WTC11 (cell line): ENCODE measurements around the gene FGF14. TPM values are rescaled to one million over a fixed set of nuclear protein-coding genes. Genes with fewer than 3 reads are reported as not detected.

ENCODE experiments used
- ATAC-seq: fragments of 200-7000 bp; cut with Tn5 transposase; 2 replicates; pipeline ENCODE4 v1.10.0; 2021; ENCODE audit warnings: mild to moderate bottlenecking, moderate library complexity
- CTCF ChIA-PET: fragments of 300-600 bp; sonication (Branson Sonifier 250); formaldehyde crosslinking; loops from one replicate; lab custom pipeline; 2021; ENCODE audit warnings: antibody characterized with exemption; lab: Charles Lee
- POLR2A ChIA-PET: fragments of 350-600 bp; sonication (Branson Sonifier 250); formaldehyde crosslinking; loops from one replicate; lab custom pipeline; 2021; ENCODE audit warnings: antibody characterized with exemption; lab: Charles Lee
- DNase-seq: peaks from one replicate; pipeline ENCODE4 v3.0.0; 2021; ENCODE audit warnings: low spot score
- H3K27ac Mint-ChIP-seq: 2 replicates; pipeline ENCODE4 v1.8.0; 2021; ENCODE audit warnings: mixed read lengths
- H3K27me3 Mint-ChIP-seq: 2 replicates; pipeline ENCODE4 v1.8.0; 2021; ENCODE audit warnings: low read depth, mild to moderate bottlenecking, moderate library complexity, mixed read lengths
- H3K36me3 Mint-ChIP-seq: 2 replicates; pipeline ENCODE4 v1.8.0; 2021; ENCODE audit warnings: mixed read lengths
- H3K4me1 Mint-ChIP-seq: 2 replicates; pipeline ENCODE4 v1.8.0; 2022; ENCODE audit warnings: mixed read lengths
- H3K4me3 Mint-ChIP-seq: 2 replicates; pipeline ENCODE4 v1.8.0; 2021; ENCODE audit warnings: mild to moderate bottlenecking, moderate library complexity, mixed read lengths
- H3K9me3 Mint-ChIP-seq: 2 replicates; pipeline ENCODE4 v1.8.0; 2021; ENCODE audit warnings: mixed read lengths
- AR ChIP-seq: fragments of 250-450 bp; sonication (Bioruptor Pico); IDR thresholded peaks from 2 replicates; pipeline ENCODE4 v1.9.0; 2021; ENCODE audit warnings: mild to moderate bottlenecking
- ATF1 ChIP-seq: sonication (generic); formaldehyde crosslinking; IDR thresholded peaks from 2 replicates; pipeline ENCODE4 v1.8.1; 2023; ENCODE audit warnings: mild to moderate bottlenecking, moderate library complexity, missing genetic modification reagents
- CTCF ChIP-seq: fragments of 200-600 bp; IDR thresholded peaks from 2 replicates; pipeline ENCODE4 v1.8.0; 2022; ENCODE audit warnings: antibody characterized with exemption
- GRHL2 ChIP-seq: fragments of 250-450 bp; sonication (Bioruptor Pico); IDR thresholded peaks from 2 replicates; pipeline ENCODE4 v1.8.0; 2022; ENCODE audit warnings: mild to moderate bottlenecking, moderate library complexity; ENCODE audit not compliant: insufficient replicate concordance, severe bottlenecking
- NFE2L1 ChIP-seq: sonication (generic); formaldehyde crosslinking; IDR thresholded peaks from 2 replicates; pipeline ENCODE4 v1.8.1; 2023; ENCODE audit warnings: missing genetic modification reagents
- NFYB ChIP-seq: sonication (generic); formaldehyde crosslinking; conservative IDR thresholded peaks from 2 replicates; pipeline ENCODE4 v1.8.0; 2022; ENCODE audit warnings: low read depth, missing genetic modification reagents
- OVOL2 ChIP-seq: fragments of 250-450 bp; sonication (Bioruptor Pico); IDR thresholded peaks from 2 replicates; pipeline ENCODE4 v1.9.0; 2021; ENCODE audit warnings: mild to moderate bottlenecking, borderline replicate concordance
- SP1 ChIP-seq: sonication (generic); formaldehyde crosslinking; conservative IDR thresholded peaks from 2 replicates; pipeline ENCODE4 v1.8.1; 2022; ENCODE audit warnings: missing genetic modification reagents
- TP53 ChIP-seq: sonication (generic); formaldehyde crosslinking; IDR thresholded peaks from 2 replicates; pipeline ENCODE4 v1.8.1; 2023; ENCODE audit warnings: mild to moderate bottlenecking, missing genetic modification reagents
- USF2 ChIP-seq: sonication (generic); formaldehyde crosslinking; IDR thresholded peaks from 2 replicates; pipeline ENCODE4 v1.8.1; 2023; ENCODE audit warnings: mild to moderate bottlenecking, missing genetic modification reagents, moderate library complexity
- ZNF121 ChIP-seq: sonication (generic); formaldehyde crosslinking; IDR thresholded peaks from 2 replicates; pipeline ENCODE4 v1.8.0; 2023; ENCODE audit warnings: missing genetic modification reagents
- ZNF138 ChIP-seq: sonication (generic); formaldehyde crosslinking; conservative IDR thresholded peaks from 2 replicates; pipeline ENCODE4 v1.8.1; 2022; ENCODE audit warnings: mild to moderate bottlenecking, moderate library complexity, missing genetic modification reagents
- ZNF423 ChIP-seq: fragments of 250-450 bp; sonication (Bioruptor Pico); IDR thresholded peaks from 2 replicates; pipeline ENCODE4 v2.1.2; 2022; ENCODE audit warnings: mild to moderate bottlenecking, moderate library complexity
- total RNA-seq: library from RNA; stranded (reverse); gene quantifications from 3 replicates; pipeline ENCODE4 v1.2.3, GENCODE V29; 2021
- TF ChIP-seq, protein P1 (sequence below): fragments of 250-450 bp; sonication (Bioruptor Pico); IDR thresholded peaks from 2 replicates; pipeline ENCODE4 v1.9.0; 2021; ENCODE audit warnings: moderate library complexity, mild to moderate bottlenecking, inconsistent platforms, borderline replicate concordance
- TF ChIP-seq, protein P2 (sequence below): sonication (generic); formaldehyde crosslinking; IDR thresholded peaks from 2 replicates; pipeline ENCODE4 v1.8.1; 2022; ENCODE audit warnings: low read depth, missing genetic modification reagents, borderline replicate concordance

FGF14 gene
- total RNA-seq, 1 experiment from 2014 or later: 0.28 TPM

GRCh38 chr13:101988140-101988539 is 413.7 kb downstream of the FGF14 start:
- Mint-ChIP-seq H3K27me3 (no peaks in the 10 kb centered on the region), H3K4me1 (no peaks in the 10 kb centered on the region), H3K4me3 (no peak overlapping the region), H3K36me3 (no peaks in the 10 kb centered on the region), H3K9me3 (0 out of 2 replicates have a peak, but pooled peaks cover 4% of the 10 kb centered on the region), H3K27ac (no peak overlapping the region)
- ChIA-PET POLR2A (no interaction called here), CTCF (interaction anchor here (0.7 to 0.9 kb wide), 2 partner anchors 45 to 103 kb away, joined by 3 to 4 read pairs; no protein-coding TSS in a partner anchor)
- TF ChIP-seq, protein P1, sequence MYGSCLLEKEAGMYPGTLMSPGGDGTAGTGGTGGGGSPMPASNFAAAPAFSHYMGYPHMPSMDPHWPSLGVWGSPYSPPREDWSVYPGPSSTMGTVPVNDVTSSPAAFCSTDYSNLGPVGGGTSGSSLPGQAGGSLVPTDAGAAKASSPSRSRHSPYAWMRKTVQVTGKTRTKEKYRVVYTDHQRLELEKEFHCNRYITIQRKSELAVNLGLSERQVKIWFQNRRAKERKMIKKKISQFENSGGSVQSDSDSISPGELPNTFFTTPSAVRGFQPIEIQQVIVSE (CRISPR knock-in tag): no peak
- no peak for TF ChIP-seq USF2 (CRISPR knock-in tag)
- ATAC-seq (no peak), DNase-seq (no peak)

GRCh38 chr13:101986316-101986715 is 415.5 kb downstream of the FGF14 start:
- Mint-ChIP-seq H3K9me3 (0 out of 2 replicates have a peak, but pooled peaks cover 4% of the 10 kb centered on the region), H3K36me3 (no peaks in the 10 kb centered on the region), H3K27me3 (no peaks in the 10 kb centered on the region), H3K4me3 (no peak overlapping the region), H3K27ac (no peak overlapping the region), H3K4me1 (no peaks in the 10 kb centered on the region)
- no peak for ATAC-seq
- POLR2A ChIA-PET: interaction anchor here (0.6 kb wide), 1 partner anchor 31 kb away, joined by 3 read pairs; no protein-coding TSS in a partner anchor
- no peak for DNase-seq
- TF ChIP-seq OVOL2 (no peak), NFYB (no peak), ZNF138 (CRISPR knock-in tag) (no peak), SP1 (CRISPR knock-in tag) (no peak), ZNF423 (CRISPR knock-in tag) (no peak), TP53 (CRISPR knock-in tag) (no peak), ATF1 (CRISPR knock-in tag) (no peak), CTCF (no peak), AR (CRISPR knock-in tag) (no peak)
- CTCF ChIA-PET: no interaction called here

GRCh38 chr13:101985321-101985720 is 416.5 kb downstream of the FGF14 start:
- no peak for ATAC-seq
- Mint-ChIP-seq H3K4me3 (no peak overlapping the region), H3K36me3 (no peaks in the 10 kb centered on the region), H3K4me1 (no peaks in the 10 kb centered on the region), H3K9me3 (0 out of 2 replicates have a peak, but pooled peaks cover 4% of the 10 kb centered on the region), H3K27ac (no peak overlapping the region), H3K27me3 (no peaks in the 10 kb centered on the region)
- TF ChIP-seq ZNF121 (CRISPR knock-in tag): no peak
- no peak for TF ChIP-seq GRHL2
- TF ChIP-seq, protein P2, sequence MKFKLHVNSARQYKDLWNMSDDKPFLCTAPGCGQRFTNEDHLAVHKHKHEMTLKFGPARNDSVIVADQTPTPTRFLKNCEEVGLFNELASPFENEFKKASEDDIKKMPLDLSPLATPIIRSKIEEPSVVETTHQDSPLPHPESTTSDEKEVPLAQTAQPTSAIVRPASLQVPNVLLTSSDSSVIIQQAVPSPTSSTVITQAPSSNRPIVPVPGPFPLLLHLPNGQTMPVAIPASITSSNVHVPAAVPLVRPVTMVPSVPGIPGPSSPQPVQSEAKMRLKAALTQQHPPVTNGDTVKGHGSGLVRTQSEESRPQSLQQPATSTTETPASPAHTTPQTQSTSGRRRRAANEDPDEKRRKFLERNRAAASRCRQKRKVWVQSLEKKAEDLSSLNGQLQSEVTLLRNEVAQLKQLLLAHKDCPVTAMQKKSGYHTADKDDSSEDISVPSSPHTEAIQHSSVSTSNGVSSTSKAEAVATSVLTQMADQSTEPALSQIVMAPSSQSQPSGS (CRISPR knock-in tag): no peak
- TF ChIP-seq NFE2L1 (CRISPR knock-in tag): no peak
- no peak for TF ChIP-seq OVOL2
- no peak for TF ChIP-seq ATF1 (CRISPR knock-in tag)
- DNase-seq: no peak
- ChIA-PET POLR2A (no interaction called here), CTCF (no interaction called here)
